SK-N-SH treated with all-trans-retinoic acid at 6 μM for 48 hours (cell line): ENCODE data around the gene MAN1A1.

Experiments
- CSRNP3 ChIP-seq: fragments of 250-450 bp; sonication (Bioruptor Pico); IDR thresholded peaks from 2 replicates; pipeline ENCODE4 v1.5.1; 2021; ENCODE audit warnings: mild to moderate bottlenecking, moderate library complexity
- ESRRG ChIP-seq: fragments of 250-450 bp; sonication (Bioruptor Pico); IDR thresholded peaks from 2 replicates; pipeline ENCODE4 v1.6.1; 2021; ENCODE audit warnings: mild to moderate bottlenecking
- OSR1 ChIP-seq: fragments of 250-450 bp; sonication (Bioruptor Pico); IDR thresholded peaks from 2 replicates; pipeline ENCODE4 v1.8.0; 2022; ENCODE audit warnings: moderate library complexity, mild to moderate bottlenecking, inconsistent platforms
- PATZ1 ChIP-seq: fragments of 250-450 bp; sonication (Bioruptor Pico); IDR thresholded peaks from 2 replicates; pipeline ENCODE4 v1.8.0; 2020; ENCODE audit warnings: mild to moderate bottlenecking, moderate library complexity, borderline replicate concordance
- TCF4 ChIP-seq: fragments of 250-450 bp; sonication (Bioruptor Pico); IDR thresholded peaks from 2 replicates; pipeline ENCODE4 v1.8.0; 2021; ENCODE audit warnings: mild to moderate bottlenecking, moderate library complexity, borderline replicate concordance
- TOX ChIP-seq: fragments of 250-450 bp; sonication (Bioruptor Pico); IDR thresholded peaks from 2 replicates; pipeline ENCODE4 v1.8.0; 2021; ENCODE audit warnings: mild to moderate bottlenecking, moderate library complexity, borderline replicate concordance
- ZNF70 ChIP-seq: fragments of 450-650 bp; formaldehyde crosslinking; IDR thresholded peaks from 2 replicates; pipeline ENCODE4 v1.5.0; 2020; ENCODE audit warnings: mild to moderate bottlenecking, moderate library complexity

GRCh38 chr6:119190176-119190575 lies 159.4 kb downstream of the MAN1A1 start:
- no peak for TF ChIP-seq ZNF70 (CRISPR knock-in tag)
- TF ChIP-seq CSRNP3 (CRISPR knock-in tag) = no peak
- TF ChIP-seq ESRRG (CRISPR knock-in tag) = no peak
- no peak for TF ChIP-seq OSR1
- TF ChIP-seq TCF4 = no peak
- no peak for TF ChIP-seq PATZ1 (CRISPR knock-in tag)
- no peak for TF ChIP-seq TOX (CRISPR knock-in tag)
